Trophoblast cell (in vitro differentiated cells and primary cell): ENCODE results near the gene TGFB1.

Source experiments
- DNase-seq, 2 donors: peaks; one replicate each; pipeline ENCODE4 v3.0.0-alpha.2; 2016
- H2AFZ ChIP-seq: 2 replicates; pipeline ENCODE4 v1.6.1; 2013; ENCODE audit warnings: low read length, moderate library complexity, mild to moderate bottlenecking; ENCODE audit not compliant: insufficient read depth, poor library complexity
- H2AK5ac ChIP-seq: 2 replicates; pipeline ENCODE4 v1.6.1; 2013; ENCODE audit warnings: mild to moderate bottlenecking, low read length
- H2BK120ac ChIP-seq: 2 replicates; pipeline ENCODE4 v1.6.1; 2013; ENCODE audit warnings: low read length, mild to moderate bottlenecking, moderate library complexity; ENCODE audit not compliant: insufficient read depth, poor library complexity
- H2BK12ac ChIP-seq: 2 replicates; pipeline ENCODE4 v1.6.1; 2013; ENCODE audit warnings: mild to moderate bottlenecking, low read length, moderate library complexity
- H2BK5ac ChIP-seq: 2 replicates; pipeline ENCODE4 v1.6.1; 2013; ENCODE audit warnings: low read length, low read depth, moderate library complexity, mild to moderate bottlenecking; ENCODE audit not compliant: poor library complexity
- H3K14ac ChIP-seq: 2 replicates; pipeline ENCODE4 v1.6.1; 2013; ENCODE audit warnings: mild to moderate bottlenecking, low read length
- H3K18ac ChIP-seq: 2 replicates; pipeline ENCODE4 v1.6.1; 2013; ENCODE audit warnings: mild to moderate bottlenecking, low read length
- H3K23ac ChIP-seq: 2 replicates; pipeline ENCODE4 v1.6.1; 2013; ENCODE audit warnings: low read length
- H3K27ac ChIP-seq: 2 replicates; pipeline ENCODE4 v1.5.1; 2013; ENCODE audit warnings: low read depth, mild to moderate bottlenecking, inconsistent platforms, low read length, moderate library complexity
- H3K27me3 ChIP-seq: 2 replicates; pipeline ENCODE4 v1.6.1; 2013; ENCODE audit warnings: inconsistent platforms, mild to moderate bottlenecking, low read length, moderate library complexity; ENCODE audit not compliant: insufficient read depth
- H3K36me3 ChIP-seq, 2 experiments: 1 replicate in 1 of 2; 2 replicates in 1 of 2; pipeline ENCODE4 v1.6.1; 2013; ENCODE audit warnings: low read length in 2 of 2, mild to moderate bottlenecking in 2 of 2, moderate library complexity in 1 of 2; ENCODE audit not compliant: insufficient read depth in 2 of 2, control insufficient read depth in 1 of 2
- H3K4ac ChIP-seq: 2 replicates; pipeline ENCODE4 v1.6.1; 2013; ENCODE audit warnings: low read depth, mild to moderate bottlenecking, low read length, moderate library complexity
- H3K4me1 ChIP-seq, 2 experiments: 1 replicate in 1 of 2; 2 replicates in 1 of 2; pipeline ENCODE4 v1.6.1; 2013; ENCODE audit warnings: low read length in 2 of 2, mild to moderate bottlenecking in 2 of 2, moderate library complexity in 1 of 2; ENCODE audit not compliant: insufficient read depth in 2 of 2, control insufficient read depth in 1 of 2
- H3K4me2 ChIP-seq: 2 replicates; pipeline ENCODE4 v1.6.1; 2013; ENCODE audit warnings: inconsistent platforms, mild to moderate bottlenecking, low read length, moderate library complexity
- H3K4me3 ChIP-seq: 2 replicates; pipeline ENCODE4 v1.5.1; 2013; ENCODE audit warnings: mild to moderate bottlenecking, low read depth, low read length, inconsistent platforms
- H3K79me1 ChIP-seq: one replicate; pipeline ENCODE4 v1.6.1; 2013; ENCODE audit warnings: low read length
- H3K79me2 ChIP-seq: 2 replicates; pipeline ENCODE4 v1.6.1; 2013; ENCODE audit warnings: low read length, mild to moderate bottlenecking; ENCODE audit not compliant: control insufficient read depth, insufficient read depth, poor library complexity
- H3K9ac ChIP-seq: 2 replicates; pipeline ENCODE4 v1.6.1; 2013; ENCODE audit warnings: mild to moderate bottlenecking, low read length
- H3K9me3 ChIP-seq: 2 replicates; pipeline ENCODE4 v1.6.1; 2013; ENCODE audit warnings: low read depth, mild to moderate bottlenecking, control low read depth, inconsistent platforms, low read length; ENCODE audit not compliant: insufficient read depth
- H4K12ac ChIP-seq: 2 replicates; pipeline ENCODE4 v1.6.1; 2013; ENCODE audit warnings: low read depth, mild to moderate bottlenecking, low read length, moderate library complexity
- H4K8ac ChIP-seq: 2 replicates; pipeline ENCODE4 v1.6.1; 2013; ENCODE audit warnings: low read depth, mild to moderate bottlenecking, low read length, moderate library complexity
- H4K91ac ChIP-seq: one replicate; pipeline ENCODE4 v1.6.1; 2013; ENCODE audit warnings: low read depth, mild to moderate bottlenecking, low read length, moderate library complexity
- WGBS: extraction: QIAGEN DNeasy Blood & Tissue Kit; methylation state at CpG from one replicate; pipeline ENCODE4 v1.1.7; 2013; ENCODE audit warnings: missing lambda C conversion rate; ENCODE audit not compliant: insufficient read length, insufficient coverage; ENCODE audit errors: extremely low coverage; 5-methylcytosine and 5-hydroxymethylcytosine counted together

The TGFB1 gene

DNA sequence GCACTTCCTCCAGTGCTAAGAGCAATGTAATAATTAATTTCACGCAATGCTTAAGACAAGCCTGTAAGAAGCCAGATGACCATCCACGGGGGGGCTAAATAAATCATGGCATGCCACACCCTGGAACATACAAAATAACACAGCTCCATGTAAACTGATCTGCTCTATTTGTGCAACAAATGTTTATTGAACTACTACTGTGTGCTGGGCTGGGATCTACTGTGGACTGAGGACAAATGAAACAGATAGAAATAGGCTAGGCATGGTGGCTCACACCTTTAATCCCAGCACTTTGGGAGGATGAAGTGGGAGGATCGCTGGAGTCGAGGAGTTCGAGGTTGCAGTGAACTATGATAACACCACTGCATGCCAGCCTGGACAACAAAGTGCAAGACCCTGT lies 21.3 kb downstream of the TGFB1 start:
- H2AK5ac ChIP-seq: no peak overlapping the region
- H4K91ac ChIP-seq: no peak overlapping the region
- H3K14ac ChIP-seq: no peak overlapping the region
- no peaks in the 10 kb centered on the region for H3K27me3 ChIP-seq
- peaks cover 3% of the 10 kb centered on the region for H3K9me3 ChIP-seq
- no peak overlapping the region for H2BK12ac ChIP-seq
- H3K9ac ChIP-seq: no peak overlapping the region
- no peak overlapping the region for H3K18ac ChIP-seq
- no peak overlapping the region for H3K4me3 ChIP-seq
- peaks cover 57 to 62% of the 10 kb centered on the region in 2 experiments for H3K36me3 ChIP-seq
- peaks cover 6 to 8% of the 10 kb centered on the region in 2 experiments for H3K4me1 ChIP-seq
- no peak overlapping the region for H2AFZ ChIP-seq
- no CpG with 5 or more reads among the region's 5 CpGs for WGBS
- no peak for DNase-seq
- H3K4me2 ChIP-seq: no peak overlapping the region
- peaks cover 2% of the 10 kb centered on the region for H3K79me1 ChIP-seq
- H2BK5ac ChIP-seq: no peak overlapping the region
- H3K27ac ChIP-seq: no peak overlapping the region
- H3K23ac ChIP-seq: no peak overlapping the region
- no peaks in the 10 kb centered on the region for H3K79me2 ChIP-seq
- H4K12ac ChIP-seq: no peak overlapping the region
- H4K8ac ChIP-seq: no peak overlapping the region
- no peak overlapping the region for H3K4ac ChIP-seq
- H2BK120ac ChIP-seq: no peak overlapping the region

DNA sequence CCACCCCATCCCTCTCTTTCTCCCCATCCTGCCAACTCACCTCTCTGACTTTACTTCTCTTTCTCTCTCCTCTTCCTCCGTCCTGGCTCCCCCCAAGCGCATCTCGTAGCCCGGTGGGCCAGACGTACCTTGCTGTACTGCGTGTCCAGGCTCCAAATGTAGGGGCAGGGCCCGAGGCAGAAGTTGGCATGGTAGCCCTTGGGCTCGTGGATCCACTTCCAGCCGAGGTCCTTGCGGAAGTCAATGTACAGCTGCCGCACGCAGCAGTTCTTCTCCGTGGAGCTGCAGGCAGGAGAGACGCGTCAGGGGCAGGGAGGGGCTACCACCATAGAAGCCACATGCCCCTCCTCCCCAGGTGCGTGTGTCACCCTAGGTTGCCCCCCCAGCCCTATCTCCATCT lies 21.7 kb downstream of the TGFB1 start:
- H3K23ac ChIP-seq: no peak overlapping the region
- no peak overlapping the region for H3K9ac ChIP-seq
- peaks cover 53 to 58% of the 10 kb centered on the region in 2 experiments for H3K36me3 ChIP-seq
- no peak overlapping the region for H2BK5ac ChIP-seq
- no peak overlapping the region for H3K4ac ChIP-seq
- peaks cover 10 to 13% of the 10 kb centered on the region in 2 experiments for H3K4me1 ChIP-seq
- no peak overlapping the region for H3K18ac ChIP-seq
- no peak overlapping the region for H2BK12ac ChIP-seq
- H3K4me3 ChIP-seq: no peak overlapping the region
- H4K12ac ChIP-seq: no peak overlapping the region
- DNase-seq: peak in 1 of 2 donors; percentile 56
- WGBS: no CpG with 5 or more reads among the region's 16 CpGs
- no peak overlapping the region for H4K91ac ChIP-seq
- H2AFZ ChIP-seq: no peak overlapping the region
- no peak overlapping the region for H3K14ac ChIP-seq
- peaks cover 2% of the 10 kb centered on the region for H3K79me2 ChIP-seq
- H3K4me2 ChIP-seq: no peak overlapping the region
- H4K8ac ChIP-seq: no peak overlapping the region
- H2AK5ac ChIP-seq: no peak overlapping the region
- peaks cover 3% of the 10 kb centered on the region for H3K9me3 ChIP-seq
- H2BK120ac ChIP-seq: no peak overlapping the region
- H3K27ac ChIP-seq: no peak overlapping the region
- H3K79me1 ChIP-seq: peaks cover 7% of the 10 kb centered on the region
- no peaks in the 10 kb centered on the region for H3K27me3 ChIP-seq

DNA sequence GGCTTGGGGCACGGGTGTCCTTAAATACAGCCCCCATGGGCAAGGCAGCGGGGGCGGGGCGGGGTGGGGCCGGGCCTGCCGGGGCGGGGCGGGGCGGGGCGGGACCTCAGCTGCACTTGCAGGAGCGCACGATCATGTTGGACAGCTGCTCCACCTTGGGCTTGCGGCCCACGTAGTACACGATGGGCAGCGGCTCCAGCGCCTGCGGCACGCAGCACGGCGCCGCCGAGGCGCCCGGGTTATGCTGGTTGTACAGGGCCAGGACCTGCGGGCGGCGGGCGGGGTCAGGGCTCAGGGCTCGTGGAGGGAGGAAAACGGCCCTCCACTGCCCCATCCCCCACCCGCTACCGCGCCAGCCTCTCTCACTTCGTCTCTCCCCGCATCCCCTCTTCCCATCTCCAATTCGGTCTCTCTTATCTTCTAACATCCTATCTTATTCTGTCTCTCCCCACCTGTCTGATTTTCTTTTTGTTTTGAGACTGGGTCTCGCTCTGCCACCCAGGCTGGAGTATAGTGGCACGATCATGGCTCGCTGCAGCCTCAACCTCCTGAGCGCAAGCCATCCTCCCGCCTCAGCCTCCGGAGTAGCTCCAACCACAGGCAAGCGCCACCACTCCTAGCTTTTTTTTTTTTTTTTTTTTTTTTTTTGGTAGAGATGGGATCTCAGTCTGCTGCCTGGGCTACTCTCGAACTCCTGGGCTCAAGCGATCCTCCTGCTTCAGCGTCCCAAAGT lies 22.6 kb downstream of the TGFB1 start:
- Histone ChIP-seq H3K9ac (no peak overlapping the region), H3K23ac (no peak overlapping the region), H3K14ac (no peak overlapping the region), H2AFZ (no peak overlapping the region), H3K4me3 (no peak overlapping the region), H3K4me2 (no peak overlapping the region), H3K9me3 (peaks cover 3% of the 10 kb centered on the region), H2AK5ac (no peak overlapping the region), H3K4ac (no peak overlapping the region), H4K12ac (no peak overlapping the region), H3K27me3 (no peaks in the 10 kb centered on the region), H3K79me1 (peaks cover 10% of the 10 kb centered on the region), H3K36me3 (peaks cover 49 to 57% of the 10 kb centered on the region in 2 experiments), H3K27ac (no peak overlapping the region), H3K18ac (no peak overlapping the region), H4K91ac (no peak overlapping the region), H3K79me2 (peaks cover 4% of the 10 kb centered on the region), H2BK12ac (no peak overlapping the region), H3K4me1 (peaks cover 15 to 18% of the 10 kb centered on the region in 2 experiments), H2BK120ac (no peak overlapping the region), H2BK5ac (no peak overlapping the region), H4K8ac (no peak overlapping the region)
- peak; percentile 96 for DNase-seq
- no CpG with 5 or more reads among the region's 47 CpGs for WGBS

DNA sequence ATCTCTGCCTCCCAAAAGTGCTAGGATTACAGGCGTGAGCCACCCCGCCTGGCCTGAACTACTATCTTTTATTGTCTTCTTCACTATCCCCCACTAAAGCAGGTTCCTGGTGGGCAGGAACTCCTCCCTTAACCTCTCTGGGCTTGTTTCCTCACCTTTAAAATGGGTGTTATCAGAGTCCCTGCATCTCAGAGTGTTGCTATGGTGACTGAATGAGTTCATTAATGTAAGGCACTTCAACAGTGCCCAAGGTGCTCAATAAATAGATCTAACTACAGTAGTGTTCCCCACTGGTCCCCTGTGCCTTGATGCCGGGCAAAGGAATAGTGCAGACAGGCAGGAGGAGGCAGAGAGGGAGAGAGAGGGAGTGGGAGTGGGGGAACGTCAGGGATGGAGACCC lies 23.2 kb downstream of the TGFB1 start:
- Histone ChIP-seq H3K79me1 (peaks cover 16% of the 10 kb centered on the region), H4K8ac (no peak overlapping the region), H3K14ac (no peak overlapping the region), H2AK5ac (no peak overlapping the region), H3K27me3 (no peaks in the 10 kb centered on the region), H3K9ac (no peak overlapping the region), H2BK5ac (no peak overlapping the region), H3K27ac (no peak overlapping the region), H2BK12ac (no peak overlapping the region), H4K12ac (no peak overlapping the region), H3K36me3 (peaks cover 46 to 52% of the 10 kb centered on the region in 2 experiments), H3K18ac (no peak overlapping the region), H3K4me1 (peaks cover 21 to 24% of the 10 kb centered on the region in 2 experiments), H3K4ac (no peak overlapping the region), H2BK120ac (no peak overlapping the region), H3K79me2 (peaks cover 7% of the 10 kb centered on the region), H3K4me2 (no peak overlapping the region), H4K91ac (no peak overlapping the region), H3K4me3 (no peak overlapping the region), H3K9me3 (peaks cover 3% of the 10 kb centered on the region), H2AFZ (no peak overlapping the region), H3K23ac (no peak overlapping the region)
- DNase-seq: peak in 1 of 2 donors; percentile 54
- no CpG with 5 or more reads among the region's 4 CpGs for WGBS
